Right renal cortex interstitium (tissue), 3 donors: ENCODE results near the gene SPATA31D3. TPM values are rescaled to one million over a fixed set of nuclear protein-coding genes. Genes with fewer than 3 reads are reported as not detected.
"Not testable (repeated sequence)": the region's sequence is repeated elsewhere in the genome, so short reads cannot be mapped to it uniquely, and the experiment has no call there.

Experiments
- DNase-seq, 3 donors: peaks; one replicate each; pipeline ENCODE4 v3.0.0-alpha.2; 2013; ENCODE audit warnings: low read depth in 3 of 3, low spot score in 2 of 3
- polyA plus RNA-seq, 3 donors: library from polyadenylated mRNA; unstranded; fragments of 120-200 nt; gene quantifications; one replicate each; pipeline ENCODE4 v1.2.1, GENCODE V29; 2013; ENCODE audit not compliant: insufficient read length in 3 of 3

SPATA31D3 gene
- polyA plus RNA-seq: not detected

GRCh38 chr9:81943393-81943792 is at the start of gene SPATA31D3:
TSS of gene SPATA31D3 (plus strand) at chr9:81943500. CDS start at chr9:81943586, 86 bp downstream.
- DNase-seq: not testable (repeated sequence)

- DNase-seq: no peak
These were observed 49.4 kb upstream of the SPATA31D3 start for GRCh38 chr9:81893929-81894328.

- no peak for DNase-seq
These were observed 48.4 kb upstream of the SPATA31D3 start for GRCh38 chr9:81894891-81895290.

- no peak for DNase-seq
These were observed 47.2 kb upstream of the SPATA31D3 start for GRCh38 chr9:81896070-81896469.

GRCh38 chr9:81898851-81899250 is 44.4 kb upstream of the SPATA31D3 start:
- DNase-seq: no peak

GRCh38 chr9:81902196-81902595 is 41.1 kb upstream of the SPATA31D3 start:
- no peak for DNase-seq

- no peak for DNase-seq
These were observed 40.7 kb upstream of the SPATA31D3 start for GRCh38 chr9:81902626-81903025.

- no peak for DNase-seq
These were observed 36.6 kb upstream of the SPATA31D3 start for GRCh38 chr9:81906671-81907070.

- DNase-seq: no peak
These were observed 31.2 kb upstream of the SPATA31D3 start for GRCh38 chr9:81912135-81912534.

GRCh38 chr9:81915801-81916505 is 27.3 kb upstream of the SPATA31D3 start:
- DNase-seq: no peak

GRCh38 chr9:81918507-81918906 is 24.8 kb upstream of the SPATA31D3 start:
- DNase-seq: not testable (repeated sequence)

GRCh38 chr9:81928305-81928704 is 15.0 kb upstream of the SPATA31D3 start, which contains the start of gene SPATA31D4:
TSS of gene SPATA31D4 (plus strand) at chr9:81928428. CDS start at chr9:81928514, 86 bp downstream.
- DNase-seq: not testable (repeated sequence)

GRCh38 chr9:81930147-81930546 is 13.2 kb upstream of the SPATA31D3 start:
- not testable (repeated sequence) for DNase-seq

- not testable (repeated sequence) for DNase-seq
These were observed 9.8 kb upstream of the SPATA31D3 start for GRCh38 chr9:81933547-81933946.

GRCh38 chr9:81948650-81949049 is 5.3 kb downstream of the SPATA31D3 start:
- DNase-seq: not testable (repeated sequence)

GRCh38 chr9:81953096-81953495 is 9.8 kb downstream of the SPATA31D3 start:
- DNase-seq: no peak

GRCh38 chr9:81955625-81956024 is 12.3 kb downstream of the SPATA31D3 start:
- DNase-seq: no peak

GRCh38 chr9:81964218-81965171 is 21.2 kb downstream of the SPATA31D3 start:
- no peak for DNase-seq

GRCh38 chr9:81968026-81968425 is 24.7 kb downstream of the SPATA31D3 start:
- no peak for DNase-seq

GRCh38 chr9:81969971-81970370 is 26.7 kb downstream of the SPATA31D3 start:
- no peak for DNase-seq

- no peak for DNase-seq
These were observed 28.4 kb downstream of the SPATA31D3 start for GRCh38 chr9:81971727-81972126.
